HepG2 (cell line): ENCODE data around the gene GPA33. TPM values are rescaled to one million over a fixed set of nuclear protein-coding genes. Genes with fewer than 3 reads are reported as not detected.

Experiments
- ATAC-seq: fragments of 200-7000 bp; cut with Tn5 transposase; 3 replicates; pipeline ENCODE4 v1.9.1; 2020; ENCODE audit warnings: mild to moderate bottlenecking, moderate library complexity
- BruUV-seq: library from RNA; stranded (reverse); fragments of 400-500 nt; replicated peaks from 2 replicates; lab custom pipeline; 2021; lab: Mats Ljungman, UMichigan
- CTCF ChIA-PET: fragments of 300-600 bp; formaldehyde crosslinking; extraction: SDS; loops from one replicate; lab custom pipeline; 2021; ENCODE audit warnings: low total read pairs, inconsistent platforms, low intra/inter-chr PET ratio; lab: Yijun Ruan, JAX
- POLR2A ChIA-PET: fragments of 350-600 bp; sonication (Branson Sonifier 250); formaldehyde crosslinking; loops from one replicate; lab custom pipeline; 2020; ENCODE audit warnings: antibody characterized with exemption, inconsistent platforms; lab: Yijun Ruan, JAX
- DNase-seq: peaks from one replicate; pipeline ENCODE4 v3.0.0-alpha.2; 2015; ENCODE audit warnings: low spot score
- FAIRE-seq: peaks from 3 replicates; lab custom pipeline; 2011; peaks lifted over from hg19 to GRCh38; lab: Jason Lieb, UNC
- H2AFZ ChIP-seq: one replicate; pipeline ENCODE4 v1.6.1; 2011; ENCODE audit warnings: low read length, inconsistent platforms
- H3K27ac ChIP-seq: fragments of 300-600 bp; 3 replicates; pipeline ENCODE4 v1.8.0; 2011; ENCODE audit warnings: mixed run types, mild to moderate bottlenecking, mixed read lengths, low read length, inconsistent platforms; ENCODE audit not compliant: insufficient read depth; ENCODE audit errors: extremely low read length
- H3K27me3 ChIP-seq, 2 experiments: fragments of 200-600 bp in 1 of 2; 2 replicates in 1 of 2; 3 replicates in 1 of 2; pipeline versions ENCODE4 v1.6.0 to v1.8.0; 2011; ENCODE audit warnings: low read length in 2 of 2, mild to moderate bottlenecking in 2 of 2, moderate library complexity in 2 of 2, inconsistent platforms in 1 of 2; ENCODE audit not compliant: insufficient read depth in 2 of 2, control insufficient read depth in 1 of 2
- H3K36me3 ChIP-seq, 2 experiments: fragments of 200-600 bp in 1 of 2; replicated peaks in 1 of 2; 2 replicates in 1 of 2; 3 replicates in 1 of 2; pipeline versions ENCODE4 v1.5.1 to v1.8.0; 2011; ENCODE audit warnings: low read length in 2 of 2, inconsistent platforms in 1 of 2; ENCODE audit not compliant: insufficient read depth in 2 of 2, control insufficient read depth in 1 of 2
- H3K4me1 ChIP-seq: 2 replicates; pipeline ENCODE4 v1.5.1; 2012; ENCODE audit warnings: low read length, inconsistent platforms; ENCODE audit not compliant: insufficient read depth
- H3K4me2 ChIP-seq: 2 replicates; pipeline ENCODE4 v1.6.0; 2011; ENCODE audit warnings: low read depth, low read length, inconsistent platforms
- H3K4me3 ChIP-seq, 3 experiments: fragments of 200-600 bp in 1 of 3; sonication (generic), shearing (Covaris generic) in 1 of 3; replicated peaks in 1 of 3; 2 replicates each; pipeline ENCODE4 v1.5.1; 2011 to 2016; ENCODE audit warnings: low read length in 3 of 3, inconsistent platforms in 2 of 3, low read depth in 2 of 3, mild to moderate bottlenecking in 2 of 3, control low read depth in 1 of 3, mixed read lengths in 1 of 3; ENCODE audit not compliant: insufficient read depth in 1 of 3
- H3K79me2 ChIP-seq: one replicate; pipeline ENCODE4 v1.6.1; 2011; ENCODE audit warnings: low read length, inconsistent platforms; ENCODE audit not compliant: insufficient read depth
- H3K9ac ChIP-seq: 2 replicates; pipeline ENCODE4 v1.6.0; 2011; ENCODE audit warnings: mild to moderate bottlenecking, low read depth, low read length, inconsistent platforms; ENCODE audit not compliant: insufficient read depth
- H3K9me3 ChIP-seq: 2 replicates; pipeline ENCODE4 v1.5.1; 2012; ENCODE audit warnings: mild to moderate bottlenecking, low read length
- H4K20me1 ChIP-seq: 2 replicates; pipeline ENCODE4 v1.6.0; 2011; ENCODE audit warnings: inconsistent platforms, mild to moderate bottlenecking, low read length, moderate library complexity; ENCODE audit not compliant: insufficient read depth
- CBX2 ChIP-seq, 2 experiments: fragments of 200-600 bp in 1 of 2; sonication (generic); formaldehyde crosslinking in 1 of 2; IDR thresholded peaks; 2 replicates each; pipeline versions ENCODE4 v1.7.0 to v1.8.1; 2018 to 2022; ENCODE audit warnings: low read depth in 2 of 2, low read length in 1 of 2, mild to moderate bottlenecking in 1 of 2, missing genetic modification reagents in 1 of 2
- FOXK1 ChIP-seq: sonication (generic); formaldehyde crosslinking; IDR thresholded peaks from 2 replicates; pipeline ENCODE4 v1.4.0; 2020; ENCODE audit warnings: low read depth, missing genetic modification reagents, borderline replicate concordance
- FOXK2 ChIP-seq: fragments of 450-650 bp; IDR thresholded peaks from 2 replicates; pipeline ENCODE4 v1.6.1; 2016
- GATA4 ChIP-seq: sonication (generic); IDR thresholded peaks from 2 replicates; pipeline ENCODE4 v1.6.1; 2016; ENCODE audit warnings: antibody characterized with exemption, low read depth, borderline replicate concordance
- HDAC2 ChIP-seq: sonication (generic); formaldehyde crosslinking; IDR thresholded peaks from 2 replicates; pipeline ENCODE4 v1.4.0; 2020; ENCODE audit warnings: missing genetic modification reagents
- MAFG ChIP-seq: sonication (generic); formaldehyde crosslinking; IDR thresholded peaks from 2 replicates; pipeline ENCODE4 v1.5.1; 2020; ENCODE audit warnings: mild to moderate bottlenecking, missing genetic modification reagents
- PBX2 ChIP-seq: IDR thresholded peaks from 2 replicates; pipeline ENCODE4 v1.6.1; 2016; ENCODE audit warnings: control low read depth
- SMARCE1 ChIP-seq: fragments of 450-650 bp; IDR thresholded peaks from 2 replicates; pipeline ENCODE4 v1.6.1; 2017; ENCODE audit warnings: borderline replicate concordance
- TARDBP ChIP-seq: sonication (generic); formaldehyde crosslinking; IDR thresholded peaks from 2 replicates; pipeline ENCODE4 v1.8.0; 2022; ENCODE audit warnings: mild to moderate bottlenecking, missing genetic modification reagents
- ZBTB2 ChIP-seq: sonication (generic); formaldehyde crosslinking; IDR thresholded peaks from 2 replicates; pipeline ENCODE4 v1.8.0; 2022; ENCODE audit warnings: low read depth, missing genetic modification reagents
- ZBTB38 ChIP-seq: sonication (generic); formaldehyde crosslinking; IDR thresholded peaks from 2 replicates; pipeline ENCODE4 v1.5.1; 2020; ENCODE audit warnings: mild to moderate bottlenecking, missing genetic modification reagents
- ZFP36 ChIP-seq: fragments of 150-350 bp; IDR thresholded peaks from 2 replicates; pipeline ENCODE4 v1.6.1; 2018; ENCODE audit warnings: borderline replicate concordance, low read length, low read depth; ENCODE audit not compliant: partially characterized antibody
- ZNF362 ChIP-seq: sonication (generic); formaldehyde crosslinking; IDR thresholded peaks from 2 replicates; pipeline ENCODE4 v1.4.0; 2020; ENCODE audit warnings: missing genetic modification reagents, mild to moderate bottlenecking, borderline replicate concordance
- ZNF512 ChIP-seq: sonication (generic); formaldehyde crosslinking; IDR thresholded peaks from 2 replicates; pipeline ENCODE4 v1.4.0; 2020; ENCODE audit warnings: mild to moderate bottlenecking, missing genetic modification reagents
- ZNF792 ChIP-seq: IDR thresholded peaks from 2 replicates; pipeline ENCODE4 v1.6.1; 2016
- ZSCAN12 ChIP-seq: sonication (generic); formaldehyde crosslinking; IDR thresholded peaks from 2 replicates; pipeline ENCODE4 v1.9.0; 2021; ENCODE audit warnings: mild to moderate bottlenecking, missing genetic modification reagents
- WGBS: methylation state at CpG from one replicate; pipeline ENCODE4 v1.1.6; 2017; ENCODE audit warnings: low lambda C conversion rate; 5-methylcytosine and 5-hydroxymethylcytosine counted together
- in situ Hi-C: cut with HindIII; loops from 2 replicates; pipeline ENCODE4 v1.10.0; 2017; ENCODE audit warnings: low pct_unique_long_range_greater_than_20kb; ENCODE audit not compliant: extremely low pct_ligation_motif_present
- intact Hi-C: fragments of 100-400 bp; cut with micrococcal nuclease; formaldehyde crosslinking; loops from one replicate; pipeline ENCODE4 v1.10.0; 2022; ENCODE audit not compliant: unreplicated experiment
- polyA plus RNA-seq, 8 experiments: library from polyadenylated mRNA; depleted of rRNA in 3 of 8; stranded (reverse) in 7 of 8; unstranded in 1 of 8; fragments of >200 nt; fragmentation: Illumina TruSeq in 4 of 8; extraction: Trizol in 4 of 8; gene quantifications; 2 replicates each; pipeline versions ENCODE4 v1.2.1 to v1.2.3, GENCODE V29; 2011 to 2016; ENCODE audit warnings: low read depth in 4 of 8, missing spikeins in 1 of 8, mixed read lengths in 1 of 8; ENCODE audit not compliant: insufficient read depth in 1 of 8
- total RNA-seq, 5 experiments: library from RNA; depleted of rRNA; stranded (reverse); fragments of >200 nt; fragmentation: Illumina TruSeq; extraction: Trizol; gene quantifications; 2 replicates each; pipeline ENCODE4 v1.2.3, GENCODE V29; 2016; ENCODE audit warnings: low read depth in 1 of 5

GPA33 gene
- total and polyA plus RNA-seq, 2 of the 13 experiments (the other 11 are each of a cell fraction or from before 2014, with no cell fraction given) = not detected

GRCh38 chr1:167066333-167067122 is 23.6 kb downstream of the GPA33 start (continued):
- no peak for TF ChIP-seq ZNF362
- TF ChIP-seq, all 625 proteins: peak for 28

GRCh38 chr1:167065471-167065870 is 24.7 kb downstream of the GPA33 start:
- POLR2A ChIA-PET = no interaction called here
- in situ Hi-C loops = loop anchor here (5.0 to 10.0 kb wide), 4 partner anchors 62 to 469 kb away; no protein-coding TSS in a partner anchor
- BruUV-seq = no TSS peak
- no peak for TF ChIP-seq ZFP36
- TF ChIP-seq ZSCAN12 (CRISPR knock-in tag) = no peak
- TF ChIP-seq SMARCE1 = no peak
- no peak for TF ChIP-seq HDAC2 (CRISPR knock-in tag)
- no peak for TF ChIP-seq TARDBP (CRISPR knock-in tag)
- no peak for TF ChIP-seq FOXK1 (CRISPR knock-in tag)
- no peak for TF ChIP-seq ZBTB2 (CRISPR knock-in tag)
- no peak for TF ChIP-seq FOXK2
- TF ChIP-seq GATA4 = no peak
- TF ChIP-seq ZNF792 (CRISPR knock-in tag) = no peak
- no peak for TF ChIP-seq CBX2 (IDR thresholded peaks at IDR 0.05; ENCODE audit: low read depth, low read length)
- TF ChIP-seq CBX2 (CRISPR knock-in tag; IDR thresholded peaks at IDR 0.05; ENCODE audit: low read depth) = no peak
- no peak for TF ChIP-seq MAFG
- TF ChIP-seq PBX2 (CRISPR knock-in tag) = no peak
- no peak for TF ChIP-seq ZBTB38 (CRISPR knock-in tag)
- TF ChIP-seq ZNF512 (CRISPR knock-in tag) = no peak

More at GRCh38 chr1:167065471-167065870, 24.7 kb downstream of the GPA33 start:
- H4K20me1 ChIP-seq = no peaks in the 10 kb centered on the region
- no peak overlapping the region for H3K4me2 ChIP-seq
- WGBS = 32% methylated on average over 7 of the region's 8 CpGs
- no peaks in the 10 kb centered on the region for H3K79me2 ChIP-seq
- peaks cover 2 to 38% of the 10 kb centered on the region in 2 experiments; a peak in 3 of 5 replicates for H3K27me3 ChIP-seq
- H3K4me1 ChIP-seq = no peaks in the 10 kb centered on the region
- no peak overlapping the region for H3K27ac ChIP-seq
- no peak for DNase-seq
- H2AFZ ChIP-seq = no peak overlapping the region
- H3K4me3 ChIP-seq = no peak overlapping the region
- intact Hi-C loops = loop anchor here (5.0 kb wide), 3 partner anchors 202 to 392 kb away; no protein-coding TSS in a partner anchor
- no peak overlapping the region for H3K9ac ChIP-seq
- no peak for FAIRE-seq
- H3K9me3 ChIP-seq = no peaks in the 10 kb centered on the region
- ATAC-seq = no peak
- CTCF ChIA-PET = interaction anchor here (1.9 kb wide), 1 partner anchor 155 kb away, joined by 4 read pairs; the partner anchor contains the start of gene POU2F1
- no peaks in the 10 kb centered on the region for H3K36me3 ChIP-seq
